Omental fat pad (tissue), 4 donors: ENCODE results near the gene NHP2. TPM values are rescaled to one million over a fixed set of nuclear protein-coding genes. Genes with fewer than 3 reads are reported as not detected.

ENCODE experiments used
- ATAC-seq: fragments of 150-250 bp; one replicate; pipeline ENCODE4 v1.9.1; 2016; ENCODE audit warnings: mild to moderate bottlenecking, moderate library complexity; ENCODE audit not compliant: low FRiP score
- DNase-seq: peaks from one replicate; pipeline ENCODE4 v3.0.0-alpha.2; 2019; ENCODE audit warnings: low spot score
- CTCF ChIP-seq, 3 donors: fragments of 450-650 bp; IDR thresholded peaks; one replicate each; pipeline ENCODE4 v1.5.1; 2016 to 2017; ENCODE audit warnings: antibody characterized with exemption in 3 of 3, mild to moderate bottlenecking in 3 of 3, moderate library complexity in 2 of 3
- total RNA-seq, 4 donors: library from RNA; depleted of rRNA; stranded (reverse); fragments of >200 nt; gene quantifications; one replicate each; pipeline ENCODE4 v1.1.0, GENCODE V29; 2016

The NHP2 gene
- total RNA-seq, 4 donors from 2014 or later = 173 to 241 (median 221) TPM

GRCh38 chr5:178196986-178197385 lies 43.3 kb upstream of the NHP2 start:
- DNase-seq (no peak), ATAC-seq (no peak)
- no peak for TF ChIP-seq CTCF (IDR thresholded peaks at IDR 0.05)

DNA sequence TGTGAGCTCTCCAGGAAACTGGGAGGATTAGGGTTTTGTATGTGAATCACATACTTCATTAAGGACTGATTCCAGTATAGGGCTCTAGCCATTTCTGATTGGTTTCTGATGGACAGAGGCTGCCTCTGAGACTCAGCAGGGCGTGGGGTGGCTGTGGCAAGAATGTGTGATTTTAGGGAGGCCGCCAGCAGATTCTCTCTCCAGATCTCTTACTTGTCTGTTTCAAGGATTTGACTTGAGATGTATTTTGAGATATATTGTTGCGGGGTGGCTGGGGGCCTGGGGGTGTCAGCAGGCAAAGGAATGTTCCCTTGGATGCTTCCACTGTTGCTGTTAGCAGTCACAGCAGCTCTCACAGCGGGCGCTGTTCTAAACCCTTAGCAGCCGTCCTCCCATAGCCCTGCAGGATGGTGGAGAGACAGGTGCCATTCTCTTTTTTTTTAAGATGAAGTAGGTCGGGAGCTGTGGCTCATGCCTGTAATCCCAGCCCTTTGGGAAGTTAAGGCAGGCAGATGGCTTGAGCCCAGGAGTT lies 42.7 kb upstream of the NHP2 start:
- ATAC-seq (no peak), DNase-seq (no peak)
- no peak for TF ChIP-seq CTCF (IDR thresholded peaks at IDR 0.05)

GRCh38 chr5:178194026-178194425 lies 40.3 kb upstream of the NHP2 start:
- no peak for TF ChIP-seq CTCF (IDR thresholded peaks at IDR 0.05)
- ATAC-seq (no peak), DNase-seq (no peak)

- no peak for TF ChIP-seq CTCF (IDR thresholded peaks at IDR 0.05)
- ATAC-seq (no peak), DNase-seq (no peak)
Measured at GRCh38 chr5:178193251-178193809, 39.6 kb upstream of the NHP2 start.

DNA sequence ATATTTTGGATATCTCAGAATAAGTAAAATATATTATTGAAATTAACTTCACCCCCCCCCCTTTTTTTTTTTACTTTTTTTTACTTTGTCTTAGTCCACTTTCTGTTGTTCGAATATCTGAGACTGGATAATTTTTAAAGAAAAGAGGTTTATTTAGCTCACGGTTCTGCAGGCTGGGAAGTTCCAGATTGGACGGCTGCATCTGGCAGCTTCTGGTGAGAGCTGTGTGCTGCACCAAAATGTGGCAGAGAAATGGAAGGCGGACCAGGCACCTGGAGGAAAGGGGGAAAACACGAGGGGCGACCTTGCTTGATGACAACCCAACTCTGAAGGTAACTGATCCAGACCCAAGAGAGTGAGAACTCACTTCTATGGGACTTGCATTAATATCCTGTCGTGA lies 39.1 kb upstream of the NHP2 start:
- no peak for DNase-seq
- ATAC-seq = no peak
- TF ChIP-seq CTCF (IDR thresholded peaks at IDR 0.05) = no peak

GRCh38 chr5:178192244-178192643 lies 38.6 kb upstream of the NHP2 start:
- TF ChIP-seq CTCF (IDR thresholded peaks at IDR 0.05) = no peak
- DNase-seq (no peak), ATAC-seq (no peak)

GRCh38 chr5:178191661-178192060 lies 38.0 kb upstream of the NHP2 start:
- no peak for ATAC-seq
- DNase-seq = no peak
- TF ChIP-seq CTCF (IDR thresholded peaks at IDR 0.05) = no peak
